Right ventricle myocardium superior (tissue), 1 donor: Measurements from ENCODE around the gene RBM5. TPM values are rescaled to one million over a fixed set of nuclear protein-coding genes. Genes with fewer than 3 reads are reported as not detected.
"Not testable (repeated sequence)": the region's sequence is repeated elsewhere in the genome, so short reads cannot be mapped to it uniquely, and the experiment has no call there.

ENCODE experiments used
- ATAC-seq: fragments of 200-7000 bp; cut with Tn5 transposase; one replicate; pipeline ENCODE4 v1.9.1; 2020; ENCODE audit warnings: mild to moderate bottlenecking; ENCODE audit not compliant: poor library complexity
- DNase-seq: peaks from one replicate; pipeline ENCODE4 v3.0.0-alpha.2; 2020
- intact Hi-C: fragments of 100-400 bp; cut with DNase I; formaldehyde crosslinking; loops from one replicate; pipeline ENCODE4 v1.11.2; 2022
- long read RNA-seq: library from polyadenylated mRNA; unstranded; transcript quantifications from one replicate; pipeline ENCODE4 v2.0.0, GENCODE V29; 2021
- total RNA-seq: library from RNA; stranded (reverse); fragmentation: NEBNext Ultra II Directional; extraction: Animal tissue kit (Norgen Biotek cat#: 25700); gene quantifications from one replicate; pipeline ENCODE4 v1.2.1, GENCODE V29; 2021
- donor health status: DM: no; HTN: yes; CAD: no; lungs with severe emphysema.

Gene RBM5
- total RNA-seq: 56.7 TPM
- long read RNA-seq, transcript RBM5-201 (25 exons, 3,188 nt): major isoform, 47 of 60 reads
- long read RNA-seq, partial matches to known transcripts: 6 of 60 reads
- long read RNA-seq, other reads (novel, unspliced or antisense): 7 of 60 reads

DNA sequence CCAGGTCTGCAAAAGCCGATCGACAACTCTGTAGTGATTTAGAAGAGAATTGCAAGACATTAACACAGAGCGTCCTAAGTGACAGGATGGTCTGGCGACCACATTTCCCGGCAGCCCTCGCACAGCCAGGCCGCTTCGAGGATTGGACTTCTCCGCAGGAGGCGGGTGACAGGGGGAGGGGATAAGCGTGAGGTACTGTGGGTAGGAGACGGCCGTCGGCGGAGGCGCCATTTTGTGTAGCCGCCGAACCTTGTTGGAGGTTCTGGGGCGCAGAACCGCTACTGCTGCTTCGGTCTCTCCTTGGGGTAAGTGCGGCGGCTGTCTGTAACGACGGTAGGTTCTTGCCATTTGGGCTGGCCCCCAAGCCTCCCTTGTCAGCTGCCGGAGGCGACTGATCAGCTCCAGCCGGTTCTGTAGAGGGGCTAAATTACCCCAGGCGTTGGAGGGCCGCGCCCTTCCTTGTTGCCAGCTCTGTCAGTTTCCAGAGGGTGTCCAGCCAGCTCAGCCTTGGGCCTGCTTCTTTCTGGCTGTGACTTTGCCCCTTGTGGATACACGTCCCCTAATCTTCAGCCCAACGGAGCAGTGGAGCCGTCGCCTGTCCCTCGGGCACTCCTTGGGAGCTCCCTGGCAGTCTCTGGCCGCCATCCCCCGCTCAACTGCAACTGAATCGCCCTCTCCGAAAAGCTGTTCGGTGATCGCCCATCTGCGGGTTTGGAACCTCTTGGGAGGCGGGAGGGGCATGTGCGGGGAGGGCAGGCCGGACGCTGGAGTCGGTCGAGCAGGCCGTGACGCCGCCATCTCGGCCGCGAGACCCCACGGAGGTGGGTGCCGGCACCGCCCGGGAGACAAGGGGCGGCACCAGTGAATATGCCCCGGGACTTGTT lies at the start of gene RBM5:
RBM5 (plus strand) TSS at position 195 of the 884 bp plus-strand sequence. CDS start 1,516 bp downstream, outside the sequence.
- ATAC-seq (peak; percentile 99), DNase-seq (peak; percentile 96)
- intact Hi-C loops: no loop called here

DNA sequence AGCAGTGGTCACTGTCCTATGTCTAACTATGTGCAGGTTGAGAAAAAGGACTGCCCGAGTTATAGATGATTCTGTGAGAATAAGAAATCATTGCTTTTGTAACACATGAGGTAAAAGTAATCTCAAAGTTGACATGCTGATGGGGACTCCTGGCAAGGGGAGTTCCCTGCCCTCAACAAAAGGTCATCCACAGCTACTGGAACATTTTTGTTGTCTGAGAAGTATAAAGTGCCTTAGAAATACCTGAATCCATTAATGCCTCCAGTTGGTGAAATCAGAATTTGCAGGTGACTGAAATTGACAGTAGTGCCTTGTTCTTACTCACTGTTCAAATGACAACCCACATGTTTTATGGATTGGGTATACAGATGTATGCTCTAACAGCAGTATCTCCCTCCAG lies 43.7 kb upstream of the RBM5 start:
- intact Hi-C loops: no loop called here
- ATAC-seq (no peak), DNase-seq (no peak)

DNA sequence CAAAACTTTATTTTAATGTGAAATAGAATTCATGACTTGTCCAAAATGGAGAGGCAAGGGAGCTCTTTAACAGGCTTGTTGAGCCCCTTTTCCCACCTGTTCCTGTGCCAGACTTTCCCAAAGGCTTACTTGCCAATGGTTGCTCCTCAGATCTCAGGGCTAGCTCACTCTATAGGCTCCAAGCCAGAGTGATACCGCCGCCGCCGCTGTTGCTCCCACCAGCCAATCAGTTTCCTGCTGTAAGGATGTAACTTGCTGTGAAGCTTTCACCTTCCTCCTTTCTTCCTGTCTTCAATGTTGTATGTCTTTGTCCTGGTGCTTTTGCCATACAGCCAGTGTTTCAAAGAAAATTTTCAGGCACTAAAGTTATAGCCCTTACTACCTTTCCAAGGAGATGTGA lies 41.3 kb upstream of the RBM5 start:
- intact Hi-C loops: no loop called here
- DNase-seq (no peak), ATAC-seq (no peak)

DNA sequence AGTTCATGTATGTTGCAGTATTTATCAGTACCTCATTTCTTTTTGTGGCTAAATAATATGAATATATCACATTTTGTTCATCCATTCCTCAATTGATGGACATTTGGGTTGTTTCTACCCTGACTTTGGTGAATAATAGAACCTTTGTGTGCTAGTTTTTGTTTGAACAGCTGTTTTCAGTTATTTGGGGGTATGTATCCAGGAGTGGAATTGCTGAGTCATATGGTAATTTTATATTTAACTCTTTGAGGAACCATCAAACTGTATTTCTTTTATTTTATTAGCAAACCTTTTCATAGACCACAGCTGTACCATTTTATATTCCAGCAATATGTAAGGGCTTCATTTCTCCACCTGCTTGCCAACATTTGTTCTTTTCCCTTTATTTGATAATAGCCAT lies 38.4 kb upstream of the RBM5 start:
- no peak for DNase-seq
- no peak for ATAC-seq
- intact Hi-C loops: no loop called here

DNA sequence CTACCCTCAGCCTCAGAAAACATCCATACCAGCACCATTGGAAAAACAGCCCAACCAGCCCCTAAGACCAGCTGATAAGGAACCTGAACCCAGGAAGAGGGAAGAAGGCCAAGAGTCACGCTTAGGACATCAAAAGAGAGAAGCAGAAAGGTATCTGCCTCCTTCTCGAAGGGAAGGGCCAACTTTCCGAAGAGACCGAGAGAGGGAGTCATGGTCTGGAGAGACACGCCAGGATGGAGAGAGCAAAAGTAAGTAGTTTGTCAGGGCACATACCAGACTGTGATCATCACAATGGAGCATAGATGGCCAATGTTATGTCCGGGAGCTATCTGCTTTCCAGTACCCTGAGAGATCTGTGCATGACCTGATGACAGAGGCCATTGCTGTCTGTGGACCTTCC lies 31.0 kb upstream of the RBM5 start:
- ATAC-seq: no peak
- intact Hi-C loops: no loop called here

DNA sequence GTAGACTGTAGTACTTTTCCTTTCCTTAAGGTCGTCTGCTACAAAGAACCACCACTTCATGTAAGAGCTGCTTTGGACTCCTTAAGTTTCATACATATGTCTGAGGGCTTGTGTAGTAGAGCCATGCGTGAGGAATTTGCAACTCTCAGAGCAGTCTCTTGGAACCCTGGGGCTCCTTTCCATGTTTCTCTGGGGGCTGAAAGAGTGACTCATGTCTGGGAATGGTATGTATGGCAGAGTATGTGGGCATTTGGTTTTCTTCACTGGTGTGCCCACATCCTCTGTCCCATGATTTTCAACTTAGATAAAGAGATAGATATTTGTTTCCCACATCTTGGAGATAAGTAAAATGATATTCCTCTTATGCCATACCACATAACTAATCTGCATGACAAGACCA lies 20.6 kb upstream of the RBM5 start:
- ATAC-seq (no peak), DNase-seq (no peak)
- intact Hi-C loops: no loop called here

More for the DNA sequence above, 31.0 kb upstream of the RBM5 start:
- DNase-seq: no peak

DNA sequence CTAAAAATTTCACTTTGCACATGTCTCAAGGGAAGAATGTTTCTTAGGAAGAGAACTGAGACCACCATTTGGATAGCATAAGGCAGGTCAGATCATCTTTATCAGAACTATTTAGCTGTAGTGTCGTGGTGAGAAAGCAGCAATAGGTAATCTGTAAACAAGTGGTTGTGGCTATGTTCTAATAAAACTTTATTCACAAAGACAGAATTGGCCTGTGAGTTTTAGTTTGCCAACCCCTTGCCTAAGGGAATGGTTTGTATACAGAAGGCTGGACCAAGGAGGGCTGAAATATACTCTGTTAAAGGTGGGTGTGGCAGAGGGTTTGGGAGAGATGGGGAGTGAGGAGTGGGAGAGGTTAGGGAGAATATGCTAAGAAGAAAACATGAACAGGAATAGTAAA lies 10.6 kb upstream of the RBM5 start:
- ATAC-seq (no peak), DNase-seq (no peak)
- intact Hi-C loops: no loop called here

DNA sequence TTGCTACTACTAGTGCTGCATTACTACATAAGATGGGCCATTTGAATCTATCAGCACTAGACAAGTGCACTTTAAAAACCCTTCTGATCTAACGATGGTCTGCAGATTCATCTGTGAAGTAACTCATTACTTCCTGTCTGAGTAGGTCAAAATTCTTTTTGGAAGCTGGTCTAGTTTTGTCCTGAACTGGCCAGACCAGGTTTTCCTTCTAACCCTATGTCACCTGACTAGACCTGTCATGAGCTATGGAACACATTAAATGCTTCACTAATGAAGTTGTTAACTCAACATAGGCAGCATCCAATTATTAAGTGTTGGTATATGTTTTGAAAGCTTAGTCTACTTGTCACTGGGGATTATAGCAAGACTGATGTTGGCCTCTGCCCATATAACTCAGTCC lies 10.1 kb upstream of the RBM5 start:
- intact Hi-C loops: no loop called here
- DNase-seq (no peak), ATAC-seq (no peak)

DNA sequence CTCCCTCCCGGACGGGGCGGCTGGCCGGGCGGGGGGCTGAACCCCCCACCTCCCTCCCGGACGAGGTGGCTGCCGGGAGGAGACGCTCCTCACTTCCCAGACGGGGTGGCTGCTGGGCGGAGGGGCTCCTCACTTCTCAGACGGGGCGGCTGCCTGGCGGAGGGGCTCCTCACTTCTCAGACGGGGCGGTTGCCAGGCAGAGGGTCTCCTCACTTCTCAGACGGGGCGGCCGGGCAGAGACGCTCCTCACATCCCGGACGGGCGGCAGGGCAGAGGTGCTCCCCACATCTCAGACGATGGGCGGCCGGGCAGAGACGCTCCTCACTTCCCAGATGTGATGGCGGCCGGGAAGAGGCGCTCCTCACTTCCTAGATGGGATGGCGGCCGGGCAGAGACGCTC lies 3.8 kb upstream of the RBM5 start:
- DNase-seq, ATAC-seq, intact Hi-C loops: not testable (repeated sequence)

DNA sequence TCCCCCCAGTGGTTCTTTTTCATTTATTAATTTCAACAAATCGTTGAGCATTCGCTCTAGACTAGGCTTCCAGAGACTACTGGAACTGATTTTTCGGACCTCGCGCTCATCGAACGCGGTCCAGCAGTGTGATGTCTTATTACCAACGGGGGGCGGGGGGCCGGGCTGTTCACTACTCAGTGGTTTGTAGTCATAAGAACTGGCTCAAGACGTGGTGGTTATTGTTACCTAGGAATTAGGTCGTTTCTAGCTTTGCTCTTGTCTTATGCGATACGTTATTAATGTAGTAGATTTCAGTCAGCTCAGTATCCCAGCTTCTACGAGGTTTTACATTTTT lies 858 bp downstream of the RBM5 start:
- DNase-seq (no peak), ATAC-seq (peak; percentile 16)
- intact Hi-C loops: no loop called here

DNA sequence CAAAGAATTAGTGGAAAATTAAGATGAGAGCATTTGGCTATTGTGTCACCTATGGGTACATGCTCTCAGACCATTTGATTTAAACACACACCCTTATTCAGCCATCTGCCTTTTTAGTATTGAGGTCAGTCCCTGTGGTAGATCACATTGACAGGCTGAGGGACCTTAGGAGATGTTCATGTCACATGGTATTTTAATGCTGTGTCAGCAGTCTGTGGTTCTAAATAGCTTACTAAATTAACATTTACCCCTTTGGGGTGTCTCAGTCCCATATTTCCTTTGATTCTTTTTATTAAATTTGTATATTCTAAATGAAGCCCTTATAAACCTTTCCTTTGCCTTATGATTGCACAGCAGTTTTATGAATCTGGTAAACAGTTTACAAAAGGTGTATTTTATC lies 2.3 kb downstream of the RBM5 start:
- ATAC-seq (no peak), DNase-seq (no peak)
- intact Hi-C loops: no loop called here

DNA sequence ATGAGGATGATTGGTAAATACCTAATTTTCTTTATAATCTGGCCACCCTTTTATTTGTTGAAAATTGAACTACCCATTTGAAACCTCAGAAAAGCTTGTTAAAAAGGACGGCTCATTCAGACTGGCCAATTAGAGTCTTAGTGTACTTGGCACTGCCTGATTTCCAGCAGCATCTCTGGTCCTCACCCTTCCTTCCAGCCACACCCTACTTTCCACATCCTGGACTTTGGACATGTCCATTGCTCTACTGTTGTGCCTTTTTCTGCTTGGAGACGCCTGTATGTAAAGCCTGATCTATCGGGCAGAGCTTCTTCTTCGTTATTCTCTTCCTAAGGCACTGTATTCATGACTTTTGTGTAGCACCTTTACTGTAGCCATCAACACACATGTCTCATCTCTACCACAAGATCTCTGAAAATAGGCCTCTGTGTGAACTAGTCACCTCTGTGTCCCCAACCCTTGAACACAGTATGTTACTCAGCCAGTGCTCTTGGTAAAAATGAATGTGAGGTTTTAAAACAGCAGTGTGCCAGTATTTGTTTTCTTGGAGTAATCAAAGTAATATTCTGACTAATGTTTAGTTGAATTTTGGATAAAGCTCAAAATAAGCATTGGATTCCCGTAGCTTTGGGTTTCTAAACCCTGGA lies 6.8 kb downstream of the RBM5 start:
- no peak for ATAC-seq
- intact Hi-C loops: no loop called here
- no peak for DNase-seq

DNA sequence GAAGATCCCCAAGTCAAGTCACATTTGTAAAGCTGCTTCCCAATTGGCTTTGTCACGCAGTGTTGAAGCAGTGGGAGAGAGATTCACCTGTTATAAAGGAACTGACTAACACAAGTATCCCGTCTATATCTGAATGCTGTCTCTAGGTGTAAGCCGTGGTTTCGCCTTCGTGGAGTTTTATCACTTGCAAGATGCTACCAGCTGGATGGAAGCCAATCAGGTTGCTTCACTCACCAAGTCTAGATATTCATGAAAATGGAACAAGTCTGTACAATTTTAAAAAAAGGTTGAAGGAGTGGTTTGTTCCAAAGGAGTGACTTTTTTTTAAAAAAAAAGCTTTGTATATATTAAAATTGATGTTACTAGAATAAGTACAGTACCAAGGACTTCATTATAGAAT lies 11.7 kb downstream of the RBM5 start:
- ATAC-seq (no peak), DNase-seq (no peak)
- intact Hi-C loops: no loop called here

DNA sequence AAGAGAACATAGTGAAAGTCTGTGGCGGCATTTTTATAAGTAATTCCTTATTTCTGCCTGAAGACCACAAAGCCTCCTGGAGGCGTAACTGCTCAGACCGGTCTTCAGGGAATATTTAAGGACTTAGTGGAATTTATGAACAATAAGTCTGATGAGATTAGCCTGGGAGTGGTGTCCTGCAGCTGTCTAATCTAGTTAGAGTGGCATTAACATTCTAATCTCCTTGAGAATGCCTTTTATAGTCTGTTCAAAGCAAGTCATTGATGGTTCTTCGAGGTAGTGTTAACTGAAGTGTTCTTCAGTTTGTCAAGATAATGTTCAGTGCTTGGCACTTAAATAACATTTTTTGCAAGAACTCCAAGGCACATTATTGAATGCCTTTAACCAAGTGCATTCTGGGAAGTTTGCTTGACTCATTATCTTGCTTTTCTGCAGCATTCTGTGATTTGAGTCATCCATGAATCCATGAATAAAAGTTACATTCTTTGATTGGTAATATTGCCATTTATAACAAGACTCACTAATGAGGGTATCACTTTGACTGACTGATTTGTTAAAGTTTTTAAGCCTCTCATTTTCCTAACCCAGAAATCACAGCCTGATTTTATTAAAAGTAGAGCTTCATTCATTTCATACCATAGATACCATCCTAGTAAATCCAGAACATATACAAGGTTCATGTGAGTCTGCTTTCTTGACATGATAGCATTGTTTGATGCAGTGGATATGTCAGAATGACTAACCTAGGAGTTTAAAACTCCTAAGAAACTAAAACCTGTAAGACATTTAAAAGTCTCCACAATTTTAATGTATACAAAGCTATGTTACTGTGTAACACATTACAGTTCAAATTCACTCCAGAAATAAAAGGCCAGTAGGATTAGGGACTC lies 12.5 kb downstream of the RBM5 start:
- DNase-seq (no peak), ATAC-seq (peak; percentile 29)
- intact Hi-C loops: no loop called here

DNA sequence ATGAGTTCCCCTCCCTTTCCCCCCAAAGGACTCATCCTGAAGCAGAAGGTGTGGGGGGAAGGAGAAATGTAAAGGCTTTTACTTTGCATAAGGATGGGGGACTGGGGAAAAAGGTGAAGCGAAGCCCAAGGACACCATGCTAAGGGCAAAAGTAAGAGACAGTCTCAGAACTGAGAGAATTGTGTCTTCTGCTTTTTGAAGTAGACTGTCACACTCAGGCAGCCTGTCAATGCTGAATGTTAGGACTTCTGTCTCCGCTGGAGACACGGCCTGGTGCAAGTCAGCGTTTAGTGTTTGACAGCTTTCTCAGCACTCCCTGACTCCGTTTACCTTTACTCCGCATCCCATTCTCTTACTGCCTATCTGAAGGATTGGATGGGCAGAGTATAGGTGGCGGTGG lies 13.8 kb downstream of the RBM5 start:
- intact Hi-C loops: no loop called here
- no peak for ATAC-seq

DNA sequence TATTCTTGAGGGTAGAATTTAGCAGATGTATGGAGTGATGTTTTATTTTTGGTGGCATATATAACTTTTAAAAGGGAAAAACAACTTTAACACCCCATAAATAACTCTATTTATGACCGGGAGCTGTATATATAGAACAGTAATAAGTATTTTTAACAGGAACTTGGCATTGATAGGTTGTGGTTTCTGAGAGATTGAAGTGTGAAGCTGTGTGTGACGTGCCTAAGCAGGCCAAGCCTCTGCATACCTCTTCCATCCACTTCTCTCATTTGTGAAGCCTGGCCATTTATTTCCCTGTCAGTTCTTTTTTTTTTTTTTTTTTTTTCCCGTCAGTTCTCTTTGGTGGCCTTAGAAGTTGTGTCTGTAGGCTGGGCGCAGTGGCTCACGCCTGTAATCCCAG lies 23.0 kb downstream of the RBM5 start:
- intact Hi-C loops: no loop called here
- DNase-seq (no peak), ATAC-seq (no peak)

More for the DNA sequence above, 13.8 kb downstream of the RBM5 start:
- no peak for DNase-seq

DNA sequence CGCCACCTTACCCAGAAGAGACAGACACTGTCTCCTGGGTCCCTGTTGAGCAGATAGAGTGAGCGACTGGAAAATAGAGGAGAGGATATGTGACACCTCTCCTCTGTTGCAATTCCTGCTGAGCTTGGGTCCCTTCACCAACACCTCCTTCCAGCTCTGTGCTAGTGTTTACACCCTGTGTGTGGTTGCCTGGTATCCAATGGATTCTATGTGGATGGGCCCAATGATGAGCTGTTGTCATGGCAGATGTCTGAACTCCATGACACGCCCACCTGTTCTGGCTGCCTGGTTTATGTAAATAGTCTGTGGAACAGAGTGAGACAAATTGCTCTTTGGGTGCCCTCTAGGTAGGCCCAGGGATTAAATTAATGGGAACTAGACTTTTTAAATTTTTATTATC lies 23.7 kb downstream of the RBM5 start:
- ATAC-seq: peak; percentile 54
- intact Hi-C loops: no loop called here
- DNase-seq: peak; percentile 3

DNA sequence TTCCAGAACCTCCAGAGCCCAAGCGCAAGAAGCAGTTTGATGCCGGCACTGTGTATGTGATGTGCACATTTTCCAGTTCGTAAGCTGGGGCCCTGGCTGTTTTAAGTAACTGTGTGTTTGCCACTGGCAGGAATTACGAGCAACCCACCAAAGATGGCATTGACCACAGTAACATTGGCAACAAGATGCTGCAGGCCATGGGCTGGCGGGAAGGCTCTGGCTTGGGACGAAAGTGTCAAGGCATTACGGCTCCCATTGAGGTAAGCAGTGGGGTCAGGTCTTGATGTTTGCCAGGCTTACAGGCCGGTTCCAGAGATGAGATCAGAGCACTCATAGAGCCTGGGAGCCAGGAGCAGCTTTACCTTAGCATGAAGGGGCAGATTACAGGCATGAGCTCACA lies 28.4 kb downstream of the RBM5 start:
- ATAC-seq: no peak
- intact Hi-C loops: no loop called here
- DNase-seq: peak; percentile 17

DNA sequence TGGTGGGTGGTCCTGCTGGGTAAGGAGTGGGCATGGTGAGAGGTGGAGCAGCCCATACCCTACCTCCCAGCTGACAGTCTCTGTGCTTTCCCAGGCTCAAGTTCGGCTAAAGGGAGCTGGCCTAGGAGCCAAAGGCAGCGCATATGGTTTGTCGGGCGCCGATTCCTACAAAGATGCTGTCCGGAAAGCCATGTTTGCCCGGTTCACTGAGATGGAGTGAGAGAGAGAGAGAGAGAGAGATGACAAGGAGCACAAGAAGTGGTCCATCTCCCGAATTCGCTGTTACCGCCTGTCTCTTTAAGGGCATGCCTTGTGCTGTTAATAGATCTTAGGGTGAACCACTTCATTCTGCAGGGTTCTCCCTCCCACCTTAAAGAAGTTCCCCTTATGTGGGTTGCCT lies 29.5 kb downstream of the RBM5 start:
- DNase-seq (peak; percentile 20), ATAC-seq (no peak)
- intact Hi-C loops: no loop called here
